Esophagus muscularis mucosa (tissue), 4 donors: Measurements from ENCODE around the gene ACTR10.

Source experiments
- EP300 ChIP-seq: sonication (generic); formaldehyde crosslinking; IDR thresholded peaks from one replicate; pipeline ENCODE4 v1.6.1; 2017; ENCODE audit warnings: antibody characterized with exemption
- POLR2A ChIP-seq: fragments of 450-650 bp; IDR thresholded peaks from one replicate; pipeline ENCODE4 v1.6.1; 2017; ENCODE audit warnings: antibody characterized with exemption, moderate library complexity, mild to moderate bottlenecking, low read depth
- TF ChIP-seq, protein P1 (sequence below), 3 experiments: fragments of 200-600 bp in 2 of 3; fragments of 450-650 bp in 1 of 3; sonication (generic) in 2 of 3; IDR thresholded peaks; one replicate each; pipeline ENCODE4 v1.5.1; 2017 to 2019; ENCODE audit warnings: antibody characterized with exemption in 3 of 3, mild to moderate bottlenecking in 2 of 3, moderate library complexity in 1 of 3

DNA sequence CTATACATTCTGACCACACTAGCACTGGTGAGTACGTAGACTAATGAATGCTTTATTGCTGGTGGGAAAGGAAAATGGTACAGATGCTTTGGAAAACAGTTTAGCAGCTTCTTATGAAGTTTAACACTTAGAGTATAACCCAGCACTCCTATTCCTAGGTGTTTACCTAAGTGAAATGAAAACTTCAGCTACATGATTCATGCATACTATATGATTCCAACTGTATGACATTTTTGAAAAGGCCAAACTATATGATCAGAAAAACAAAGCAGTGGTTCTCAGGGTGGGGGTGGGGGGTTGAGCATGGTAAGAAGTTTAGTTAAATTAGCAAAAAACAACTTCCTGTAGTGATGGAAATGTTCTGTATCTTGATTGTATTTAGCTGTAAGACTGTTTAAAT lies 76.3 kb downstream of the ACTR10 start:
- TF ChIP-seq, protein P1, sequence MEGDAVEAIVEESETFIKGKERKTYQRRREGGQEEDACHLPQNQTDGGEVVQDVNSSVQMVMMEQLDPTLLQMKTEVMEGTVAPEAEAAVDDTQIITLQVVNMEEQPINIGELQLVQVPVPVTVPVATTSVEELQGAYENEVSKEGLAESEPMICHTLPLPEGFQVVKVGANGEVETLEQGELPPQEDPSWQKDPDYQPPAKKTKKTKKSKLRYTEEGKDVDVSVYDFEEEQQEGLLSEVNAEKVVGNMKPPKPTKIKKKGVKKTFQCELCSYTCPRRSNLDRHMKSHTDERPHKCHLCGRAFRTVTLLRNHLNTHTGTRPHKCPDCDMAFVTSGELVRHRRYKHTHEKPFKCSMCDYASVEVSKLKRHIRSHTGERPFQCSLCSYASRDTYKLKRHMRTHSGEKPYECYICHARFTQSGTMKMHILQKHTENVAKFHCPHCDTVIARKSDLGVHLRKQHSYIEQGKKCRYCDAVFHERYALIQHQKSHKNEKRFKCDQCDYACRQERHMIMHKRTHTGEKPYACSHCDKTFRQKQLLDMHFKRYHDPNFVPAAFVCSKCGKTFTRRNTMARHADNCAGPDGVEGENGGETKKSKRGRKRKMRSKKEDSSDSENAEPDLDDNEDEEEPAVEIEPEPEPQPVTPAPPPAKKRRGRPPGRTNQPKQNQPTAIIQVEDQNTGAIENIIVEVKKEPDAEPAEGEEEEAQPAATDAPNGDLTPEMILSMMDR (IDR thresholded peaks at IDR 0.05): no peak
- no peak for TF ChIP-seq EP300
- TF ChIP-seq POLR2A: no peak
